ENCODE data around the gene FGF16. TPM values are rescaled to one million over a fixed set of nuclear protein-coding genes. Genes with fewer than 3 reads are reported as not detected.

The FGF16 gene
- polyA plus RNA-seq, 1 of the 3 experiments (the other 2 are of a cell fraction): not detected

GRCh38 chrX:77442728-77443127, 4.5 kb upstream of the FGF16 start (continued):
- TF ChIP-seq ZBTB33 (IDR thresholded peaks at IDR 0.05; ENCODE audit: borderline replicate concordance, low read depth): peak; percentile 65; the same call in 1 of the 2 replicates
- TF ChIP-seq POLR2AphosphoS5 (IDR thresholded peaks at IDR 0.05; ENCODE audit: low read depth, low read length): peak; percentile 39; the same call in 1 of the 2 replicates
- no peak for TF ChIP-seq EZH2phosphoT487 (IDR thresholded peaks at IDR 0.05; ENCODE audit: borderline replicate concordance, low read depth)
- no peak; the same call in 1 of the 2 replicates for TF ChIP-seq MEF2A (IDR thresholded peaks at IDR 0.05; ENCODE audit: borderline replicate concordance, low read depth)
- no peak; the same call in 1 of the 2 replicates for TF ChIP-seq REST (IDR thresholded peaks at IDR 0.05; ENCODE audit: low read depth, low read length)
- peak; percentile 91 for TF ChIP-seq NFIC (IDR thresholded peaks at IDR 0.05; ENCODE audit: borderline replicate concordance)
- TF ChIP-seq, protein P1, sequence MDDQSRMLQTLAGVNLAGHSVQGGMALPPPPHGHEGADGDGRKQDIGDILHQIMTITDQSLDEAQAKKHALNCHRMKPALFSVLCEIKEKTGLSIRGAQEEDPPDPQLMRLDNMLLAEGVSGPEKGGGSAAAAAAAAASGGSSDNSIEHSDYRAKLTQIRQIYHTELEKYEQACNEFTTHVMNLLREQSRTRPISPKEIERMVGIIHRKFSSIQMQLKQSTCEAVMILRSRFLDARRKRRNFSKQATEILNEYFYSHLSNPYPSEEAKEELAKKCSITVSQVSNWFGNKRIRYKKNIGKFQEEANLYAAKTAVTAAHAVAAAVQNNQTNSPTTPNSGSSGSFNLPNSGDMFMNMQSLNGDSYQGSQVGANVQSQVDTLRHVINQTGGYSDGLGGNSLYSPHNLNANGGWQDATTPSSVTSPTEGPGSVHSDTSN (IDR thresholded peaks at IDR 0.05): peak; percentile 86
- TF ChIP-seq FOSL2 (IDR thresholded peaks at IDR 0.05; ENCODE audit: borderline replicate concordance, low read depth): peak; percentile 95
- TF ChIP-seq TCF12 (IDR thresholded peaks at IDR 0.05): peak; percentile 92
- TF ChIP-seq SIN3A (IDR thresholded peaks at IDR 0.05; ENCODE audit: borderline replicate concordance, low read depth, low read length): no peak
- no peak for TF ChIP-seq GATA2 (CRISPR knock-in tag; IDR thresholded peaks at IDR 0.05)
- peak; percentile 23 to 92; a peak in 3 of 4 replicates for TF ChIP-seq EP300 (IDR thresholded peaks at IDR 0.05; ENCODE audit: borderline replicate concordance in 1 of 2, low read depth in 1 of 2, low read length in 1 of 2)

- ChIA-PET POLR2A (no interaction called here), CTCF (no interaction called here)
- Histone ChIP-seq H3K27ac (ENCODE audit: low read depth in 2 of 2, low read length in 1 of 2) (peak overlapping the region in 1 of 2 experiments; percentile 96; a peak in 2 of 4 replicates), H3F3A (replicated peaks; ENCODE audit: insufficient read depth) (peaks cover 11% of the 10 kb centered on the region), H3K4me1 (ENCODE audit: control insufficient read depth in 1 of 2, insufficient read depth in 2 of 2, low read depth in 1 of 2, low read length in 1 of 2) (peaks cover 0 to 10% of the 10 kb centered on the region in 2 experiments; a peak in 3 of 4 replicates), H2AFZ (ENCODE audit: low read depth) (no peak overlapping the region), H3K79me2 (ENCODE audit: insufficient read depth) (no peaks in the 10 kb centered on the region), H3K9me3 (no peaks in the 10 kb centered on the region), H3K27me3 (ENCODE audit: insufficient read depth) (peaks cover 13% of the 10 kb centered on the region; the same call in 1 of the 2 replicates), H3K9me2 (no peaks in the 10 kb centered on the region), H4K20me1 (ENCODE audit: insufficient read depth) (no peaks in the 10 kb centered on the region), H3K4me3 (ENCODE audit: low read depth in 2 of 2, low read length in 1 of 2) (no peak overlapping the region), H3K4me2 (no peak overlapping the region), H3K9ac (no peak overlapping the region), H3K36me3 (replicated peaks in 1 of 2; ENCODE audit: control insufficient read depth in 1 of 2, insufficient read depth in 2 of 2, low read length in 1 of 2) (no peaks in the 10 kb centered on the region)
- WGBS (ENCODE audit: low lambda C conversion rate): 20% methylated on average over 1 of the region's 1 CpG
- TF ChIP-seq NRF1 (IDR thresholded peaks at IDR 0.05; ENCODE audit: low read depth, low read length): no peak
- no peak for TF ChIP-seq TAF1 (IDR thresholded peaks at IDR 0.05; ENCODE audit: borderline replicate concordance, low read depth, low read length)
- no peak for TF ChIP-seq POLR2AphosphoS5 (IDR thresholded peaks at IDR 0.05; ENCODE audit: low read depth, low read length)
- TF ChIP-seq USF2 (IDR thresholded peaks at IDR 0.05; ENCODE audit: borderline replicate concordance, low read depth, low read length): no peak
- TF ChIP-seq NFIC (IDR thresholded peaks at IDR 0.05; ENCODE audit: borderline replicate concordance): no peak
- DNase-seq: no peak
These were observed 3.1 kb upstream of the FGF16 start for GRCh38 chrX:77444075-77444474.
